Measurements from ENCODE around the gene NCAM2. TPM values are rescaled to one million over a fixed set of nuclear protein-coding genes. Genes with fewer than 3 reads are reported as not detected.

Gene NCAM2
- total RNA-seq, 1 experiment from 2014 or later = not detected

DNA sequence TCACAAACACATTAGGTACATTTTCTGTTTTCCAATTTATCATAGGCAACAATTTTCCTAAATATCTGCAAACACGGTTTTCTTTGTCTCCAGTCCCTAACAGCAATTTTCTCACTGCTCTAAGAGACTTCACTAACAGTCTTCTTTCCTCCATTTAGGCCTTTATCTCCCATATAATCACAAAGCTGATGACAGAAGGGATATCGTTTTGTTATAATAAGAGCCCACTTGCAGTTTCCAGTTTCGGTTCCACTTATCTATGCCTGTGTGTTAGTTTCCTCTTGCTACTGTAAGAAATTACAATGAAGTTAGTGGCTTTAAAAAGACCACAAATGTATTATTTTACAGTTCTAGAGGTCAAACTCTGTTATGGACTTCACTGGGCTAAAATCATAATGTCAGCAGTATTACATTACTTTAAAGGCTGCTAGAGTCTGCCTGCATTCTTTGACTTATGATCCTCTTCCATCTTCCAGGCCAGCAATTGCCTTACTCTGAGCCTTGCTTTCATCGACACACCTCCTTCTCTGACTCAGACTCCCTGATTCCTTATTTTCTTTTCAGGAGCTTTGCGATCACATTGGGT is 549.3 kb downstream of the NCAM2 start:
- Histone ChIP-seq H3K4me3 (replicated peaks in 1 of 2; ENCODE audit: low read depth in 1 of 2, low read length in 2 of 2) (no peak overlapping the region), H3K9me2 (ENCODE audit: insufficient read depth) (no peaks in the 10 kb centered on the region), H3K79me2 (ENCODE audit: insufficient read depth, low read length) (no peaks in the 10 kb centered on the region), H3K4me2 (ENCODE audit: low read length) (no peak overlapping the region), H3K4me1 (ENCODE audit: control insufficient read depth in 1 of 2, insufficient read depth in 2 of 2, low read length in 2 of 2) (no peaks in the 10 kb centered on the region), H3K9me3 (ENCODE audit: control insufficient read depth in 1 of 2, insufficient read depth in 1 of 2, low read depth in 1 of 2, low read length in 2 of 2) (peaks cover 14 to 36% of the 10 kb centered on the region in 2 experiments; a peak in 3 of 4 replicates), H3K27me3 (ENCODE audit: insufficient read depth, low read length) (no peaks in the 10 kb centered on the region), H3K9ac (ENCODE audit: low read length) (no peak overlapping the region), H3K36me3 (ENCODE audit: control insufficient read depth in 1 of 2, insufficient read depth in 2 of 2, low read length in 2 of 2) (no peaks in the 10 kb centered on the region), H3K27ac (ENCODE audit: low read depth, low read length) (no peak overlapping the region), H2AFZ (ENCODE audit: low read depth, low read length, poor library complexity, severe bottlenecking) (no peak overlapping the region), H4K20me1 (ENCODE audit: insufficient read depth) (no peaks in the 10 kb centered on the region)
- CTCF ChIA-PET = no interaction called here
- RAD21 ChIA-PET (ENCODE audit: low non-redundant PET in 1 of 2, low total read pairs in 2 of 2, uncharacterized antibody in 2 of 2, unreplicated experiment in 2 of 2) = no interaction called here
- ATAC-seq = no peak
- POLR2A ChIA-PET = no interaction called here
- TF ChIP-seq CBX3 (IDR thresholded peaks at IDR 0.05; ENCODE audit: low read depth) (no peak), EZH2 (IDR thresholded peaks at IDR 0.05) (no peak), FOSL1 (IDR thresholded peaks at IDR 0.05; ENCODE audit: low read depth) (no peak), RAD21 (IDR thresholded peaks at IDR 0.05; ENCODE audit: low read depth) (no peak), SIN3A (IDR thresholded peaks at IDR 0.05; ENCODE audit: low read depth) (no peak), EGR1 (IDR thresholded peaks at IDR 0.05; ENCODE audit: low read depth) (no peak), ZNF274 (IDR thresholded peaks at IDR 0.05; ENCODE audit: low read depth, low read length) (no peak), CEBPB (IDR thresholded peaks at IDR 0.05; ENCODE audit: low read depth) (no peak), JUND (IDR thresholded peaks at IDR 0.05) (no peak)
- TF ChIP-seq, protein P1, sequence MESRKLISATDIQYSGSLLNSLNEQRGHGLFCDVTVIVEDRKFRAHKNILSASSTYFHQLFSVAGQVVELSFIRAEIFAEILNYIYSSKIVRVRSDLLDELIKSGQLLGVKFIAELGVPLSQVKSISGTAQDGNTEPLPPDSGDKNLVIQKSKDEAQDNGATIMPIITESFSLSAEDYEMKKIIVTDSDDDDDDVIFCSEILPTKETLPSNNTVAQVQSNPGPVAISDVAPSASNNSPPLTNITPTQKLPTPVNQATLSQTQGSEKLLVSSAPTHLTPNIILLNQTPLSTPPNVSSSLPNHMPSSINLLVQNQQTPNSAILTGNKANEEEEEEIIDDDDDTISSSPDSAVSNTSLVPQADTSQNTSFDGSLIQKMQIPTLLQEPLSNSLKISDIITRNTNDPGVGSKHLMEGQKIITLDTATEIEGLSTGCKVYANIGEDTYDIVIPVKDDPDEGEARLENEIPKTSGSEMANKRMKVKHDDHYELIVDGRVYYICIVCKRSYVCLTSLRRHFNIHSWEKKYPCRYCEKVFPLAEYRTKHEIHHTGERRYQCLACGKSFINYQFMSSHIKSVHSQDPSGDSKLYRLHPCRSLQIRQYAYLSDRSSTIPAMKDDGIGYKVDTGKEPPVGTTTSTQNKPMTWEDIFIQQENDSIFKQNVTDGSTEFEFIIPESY (IDR thresholded peaks at IDR 0.05; ENCODE audit: extremely low read depth, insufficient replicate concordance, low read length) = no peak
- TF ChIP-seq, protein P2, sequence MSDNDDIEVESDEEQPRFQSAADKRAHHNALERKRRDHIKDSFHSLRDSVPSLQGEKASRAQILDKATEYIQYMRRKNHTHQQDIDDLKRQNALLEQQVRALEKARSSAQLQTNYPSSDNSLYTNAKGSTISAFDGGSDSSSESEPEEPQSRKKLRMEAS (IDR thresholded peaks at IDR 0.05) = no peak
- TF ChIP-seq, protein P3, sequence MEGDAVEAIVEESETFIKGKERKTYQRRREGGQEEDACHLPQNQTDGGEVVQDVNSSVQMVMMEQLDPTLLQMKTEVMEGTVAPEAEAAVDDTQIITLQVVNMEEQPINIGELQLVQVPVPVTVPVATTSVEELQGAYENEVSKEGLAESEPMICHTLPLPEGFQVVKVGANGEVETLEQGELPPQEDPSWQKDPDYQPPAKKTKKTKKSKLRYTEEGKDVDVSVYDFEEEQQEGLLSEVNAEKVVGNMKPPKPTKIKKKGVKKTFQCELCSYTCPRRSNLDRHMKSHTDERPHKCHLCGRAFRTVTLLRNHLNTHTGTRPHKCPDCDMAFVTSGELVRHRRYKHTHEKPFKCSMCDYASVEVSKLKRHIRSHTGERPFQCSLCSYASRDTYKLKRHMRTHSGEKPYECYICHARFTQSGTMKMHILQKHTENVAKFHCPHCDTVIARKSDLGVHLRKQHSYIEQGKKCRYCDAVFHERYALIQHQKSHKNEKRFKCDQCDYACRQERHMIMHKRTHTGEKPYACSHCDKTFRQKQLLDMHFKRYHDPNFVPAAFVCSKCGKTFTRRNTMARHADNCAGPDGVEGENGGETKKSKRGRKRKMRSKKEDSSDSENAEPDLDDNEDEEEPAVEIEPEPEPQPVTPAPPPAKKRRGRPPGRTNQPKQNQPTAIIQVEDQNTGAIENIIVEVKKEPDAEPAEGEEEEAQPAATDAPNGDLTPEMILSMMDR (IDR thresholded peaks at IDR 0.05 in 2 of 3, conservative IDR thresholded peaks at IDR 0.05 in 1 of 3; ENCODE audit: borderline replicate concordance in 1 of 3, insufficient read depth in 1 of 3, low read depth in 2 of 3, low read length in 2 of 3) = no peak
- DNase-seq (ENCODE audit: low read depth, low spot score) = no peak
- intact Hi-C loops (cut with micrococcal nuclease) = no loop called here
- no TSS peak for BruUV-seq (replicated peaks)

Data from HCT116 (cell line).